ENCODE measurements around the gene FAM187B. TPM values are rescaled to one million over a fixed set of nuclear protein-coding genes. Genes with fewer than 3 reads are reported as not detected.

The FAM187B gene
- total and polyA plus RNA-seq, 3 donors from 2014 or later = 18.4 to 105 (median 79.2) TPM

GRCh38 chr19:35262101-35262761 is 33.7 kb upstream of the FAM187B start:
- Histone ChIP-seq H3K4me3 (no peak overlapping the region), H3K9me3 (no peaks in the 10 kb centered on the region), H3K27me3 (no peaks in the 10 kb centered on the region), H3K4me1 (peaks cover 38% of the 10 kb centered on the region), H3K36me3 (ENCODE audit: low read depth, missing control alignments) (no peaks in the 10 kb centered on the region), H3K27ac (no peak overlapping the region)
- 67 to 90% methylated on average over 4 to 17 of the region's 17 CpGs for WGBS, 2 donors
- no peak for TF ChIP-seq POLR2A (IDR thresholded peaks at IDR 0.05)
- TF ChIP-seq CTCF (IDR thresholded peaks at IDR 0.05) = no peak
- no peak for DNase-seq
- intact Hi-C loops (cut with DNase I; ENCODE audit: low total_unique reads) = no loop called here

GRCh38 chr19:35261356-35262100 is 33.0 kb upstream of the FAM187B start:
- H3K36me3 ChIP-seq (ENCODE audit: low read depth, missing control alignments) = no peaks in the 10 kb centered on the region
- no peaks in the 10 kb centered on the region for H3K9me3 ChIP-seq
- peaks cover 33% of the 10 kb centered on the region for H3K4me1 ChIP-seq
- intact Hi-C loops (cut with DNase I; ENCODE audit: low total_unique reads) = no loop called here
- no peak overlapping the region for H3K4me3 ChIP-seq
- H3K27ac ChIP-seq = no peak overlapping the region
- TF ChIP-seq POLR2A (IDR thresholded peaks at IDR 0.05) (no peak), CTCF (IDR thresholded peaks at IDR 0.05) (no peak)
- DNase-seq = no peak
- WGBS, 2 donors = 68 to 78% methylated on average over 7 to 12 of the region's 12 CpGs
- no peaks in the 10 kb centered on the region for H3K27me3 ChIP-seq

DNA sequence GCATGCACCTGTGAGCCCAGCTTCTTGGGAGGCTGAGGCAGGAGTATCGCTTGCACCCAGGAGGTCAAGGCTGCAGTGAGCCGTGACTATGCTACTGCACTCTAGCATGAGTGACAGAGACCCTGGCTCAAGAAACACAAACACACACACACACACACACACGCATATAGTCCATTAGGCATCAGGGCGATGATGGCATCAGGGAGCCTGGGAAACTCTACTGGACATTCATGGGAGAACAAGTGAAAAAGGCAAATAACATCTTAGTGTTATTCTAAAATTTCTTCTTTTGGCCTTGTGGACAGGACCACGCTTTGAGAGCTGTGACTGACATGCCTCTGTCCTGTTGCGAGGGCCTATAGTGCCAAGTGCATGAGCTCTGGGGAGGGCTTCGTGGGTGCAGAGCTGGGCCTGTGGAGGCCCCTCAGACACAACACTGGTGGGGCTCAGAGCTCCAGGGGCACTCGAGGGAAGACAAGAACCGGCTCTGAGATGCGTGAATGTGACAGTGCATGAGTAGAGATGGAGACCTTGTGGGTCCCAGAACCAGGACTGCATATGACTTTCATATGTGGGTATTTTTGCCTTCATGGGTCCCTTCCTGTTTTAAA is 32.3 kb upstream of the FAM187B start:
- H3K27me3 ChIP-seq = no peaks in the 10 kb centered on the region
- intact Hi-C loops (cut with DNase I; ENCODE audit: low total_unique reads) = no loop called here
- 75 to 82% methylated on average over 10 of the region's 10 CpGs for WGBS, 2 donors
- no peaks in the 10 kb centered on the region for H3K9me3 ChIP-seq
- no peak overlapping the region for H3K27ac ChIP-seq
- H3K4me1 ChIP-seq = peaks cover 26% of the 10 kb centered on the region
- DNase-seq = peak; percentile 13
- no peaks in the 10 kb centered on the region for H3K36me3 ChIP-seq (ENCODE audit: low read depth, missing control alignments)
- TF ChIP-seq POLR2A (IDR thresholded peaks at IDR 0.05) (no peak), CTCF (IDR thresholded peaks at IDR 0.05) (no peak)
- H3K4me3 ChIP-seq = no peak overlapping the region

- Histone ChIP-seq H3K27ac (no peak overlapping the region), H3K9me3 (no peaks in the 10 kb centered on the region), H3K4me1 (peaks cover 10% of the 10 kb centered on the region), H3K36me3 (ENCODE audit: low read depth, missing control alignments) (no peaks in the 10 kb centered on the region), H3K27me3 (no peaks in the 10 kb centered on the region), H3K4me3 (no peak overlapping the region)
- no peak for DNase-seq
- intact Hi-C loops (cut with DNase I; ENCODE audit: low total_unique reads) = no loop called here
- WGBS, 2 donors = 54 to 62% methylated on average over 9 of the region's 9 CpGs
- no peak for TF ChIP-seq POLR2A (IDR thresholded peaks at IDR 0.05)
- TF ChIP-seq CTCF (IDR thresholded peaks at IDR 0.05) = no peak
Observed at GRCh38 chr19:35257113-35257461, 28.5 kb upstream of the FAM187B start.
